ENCODE data around the gene CD7. TPM values are rescaled to one million over a fixed set of nuclear protein-coding genes. Genes with fewer than 3 reads are reported as not detected.
A peak's percentile ranks its signal among the peaks of the same experiment; 100 is the strongest.

CD7 gene
- total and polyA plus RNA-seq, 9 of the 15 experiments (the other 6 are each of a cell fraction or from before 2014, with no cell fraction given) = 0.21 to 0.35 TPM; not detected in 7

- TF ChIP-seq HNRNPH1 (optimal IDR thresholded peaks at IDR 0.05; ENCODE audit: low read depth, low read length) = no peak
- TF ChIP-seq NCOA4 (IDR thresholded peaks at IDR 0.05; ENCODE audit: partially characterized antibody) = no peak
- TF ChIP-seq, protein P1, sequence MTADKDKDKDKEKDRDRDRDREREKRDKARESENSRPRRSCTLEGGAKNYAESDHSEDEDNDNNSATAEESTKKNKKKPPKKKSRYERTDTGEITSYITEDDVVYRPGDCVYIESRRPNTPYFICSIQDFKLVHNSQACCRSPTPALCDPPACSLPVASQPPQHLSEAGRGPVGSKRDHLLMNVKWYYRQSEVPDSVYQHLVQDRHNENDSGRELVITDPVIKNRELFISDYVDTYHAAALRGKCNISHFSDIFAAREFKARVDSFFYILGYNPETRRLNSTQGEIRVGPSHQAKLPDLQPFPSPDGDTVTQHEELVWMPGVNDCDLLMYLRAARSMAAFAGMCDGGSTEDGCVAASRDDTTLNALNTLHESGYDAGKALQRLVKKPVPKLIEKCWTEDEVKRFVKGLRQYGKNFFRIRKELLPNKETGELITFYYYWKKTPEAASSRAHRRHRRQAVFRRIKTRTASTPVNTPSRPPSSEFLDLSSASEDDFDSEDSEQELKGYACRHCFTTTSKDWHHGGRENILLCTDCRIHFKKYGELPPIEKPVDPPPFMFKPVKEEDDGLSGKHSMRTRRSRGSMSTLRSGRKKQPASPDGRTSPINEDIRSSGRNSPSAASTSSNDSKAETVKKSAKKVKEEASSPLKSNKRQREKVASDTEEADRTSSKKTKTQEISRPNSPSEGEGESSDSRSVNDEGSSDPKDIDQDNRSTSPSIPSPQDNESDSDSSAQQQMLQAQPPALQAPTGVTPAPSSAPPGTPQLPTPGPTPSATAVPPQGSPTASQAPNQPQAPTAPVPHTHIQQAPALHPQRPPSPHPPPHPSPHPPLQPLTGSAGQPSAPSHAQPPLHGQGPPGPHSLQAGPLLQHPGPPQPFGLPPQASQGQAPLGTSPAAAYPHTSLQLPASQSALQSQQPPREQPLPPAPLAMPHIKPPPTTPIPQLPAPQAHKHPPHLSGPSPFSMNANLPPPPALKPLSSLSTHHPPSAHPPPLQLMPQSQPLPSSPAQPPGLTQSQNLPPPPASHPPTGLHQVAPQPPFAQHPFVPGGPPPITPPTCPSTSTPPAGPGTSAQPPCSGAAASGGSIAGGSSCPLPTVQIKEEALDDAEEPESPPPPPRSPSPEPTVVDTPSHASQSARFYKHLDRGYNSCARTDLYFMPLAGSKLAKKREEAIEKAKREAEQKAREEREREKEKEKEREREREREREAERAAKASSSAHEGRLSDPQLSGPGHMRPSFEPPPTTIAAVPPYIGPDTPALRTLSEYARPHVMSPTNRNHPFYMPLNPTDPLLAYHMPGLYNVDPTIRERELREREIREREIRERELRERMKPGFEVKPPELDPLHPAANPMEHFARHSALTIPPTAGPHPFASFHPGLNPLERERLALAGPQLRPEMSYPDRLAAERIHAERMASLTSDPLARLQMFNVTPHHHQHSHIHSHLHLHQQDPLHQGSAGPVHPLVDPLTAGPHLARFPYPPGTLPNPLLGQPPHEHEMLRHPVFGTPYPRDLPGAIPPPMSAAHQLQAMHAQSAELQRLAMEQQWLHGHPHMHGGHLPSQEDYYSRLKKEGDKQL (CRISPR knock-in tag; IDR thresholded peaks at IDR 0.05; ENCODE audit: borderline replicate concordance) = no peak
- peak; percentile 73 for TF ChIP-seq ZNF589 (CRISPR knock-in tag; IDR thresholded peaks at IDR 0.05; ENCODE audit: low read depth)
- no peak for TF ChIP-seq SRSF7 (optimal IDR thresholded peaks at IDR 0.05; ENCODE audit: low read depth, low read length)
- no peak for TF ChIP-seq PRPF4 (IDR thresholded peaks at IDR 0.05; ENCODE audit: insufficient read depth, low read depth, low read length, poor library complexity, severe bottlenecking)
- peak; percentile 90 for TF ChIP-seq HDAC3 (IDR thresholded peaks at IDR 0.05; ENCODE audit: borderline replicate concordance, partially characterized antibody)
- peak; percentile 19 for TF ChIP-seq CCNT2 (IDR thresholded peaks at IDR 0.05; ENCODE audit: borderline replicate concordance, extremely low read depth, insufficient read length, low read depth, low read length)
- no peak for TF ChIP-seq RBM34 (IDR thresholded peaks at IDR 0.05; ENCODE audit: borderline replicate concordance, insufficient read depth, low read length)
- no peak for TF ChIP-seq ARHGAP35 (IDR thresholded peaks at IDR 0.05; ENCODE audit: partially characterized antibody)
- TF ChIP-seq, protein P2, sequence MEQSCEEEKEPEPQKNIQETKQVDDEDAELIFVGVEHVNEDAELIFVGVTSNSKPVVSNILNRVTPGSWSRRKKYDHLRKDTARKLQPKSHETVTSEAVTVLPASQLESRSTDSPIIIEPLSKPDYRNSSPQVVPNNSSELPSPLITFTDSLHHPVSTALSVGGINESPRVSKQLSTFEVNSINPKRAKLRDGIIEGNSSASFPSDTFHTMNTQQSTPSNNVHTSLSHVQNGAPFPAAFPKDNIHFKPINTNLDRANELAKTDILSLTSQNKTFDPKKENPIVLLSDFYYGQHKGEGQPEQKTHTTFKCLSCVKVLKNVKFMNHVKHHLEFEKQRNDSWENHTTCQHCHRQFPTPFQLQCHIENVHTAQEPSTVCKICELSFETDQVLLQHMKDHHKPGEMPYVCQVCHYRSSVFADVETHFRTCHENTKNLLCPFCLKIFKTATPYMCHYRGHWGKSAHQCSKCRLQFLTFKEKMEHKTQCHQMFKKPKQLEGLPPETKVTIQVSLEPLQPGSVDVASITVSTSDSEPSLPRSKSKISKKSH (CRISPR knock-in tag; IDR thresholded peaks at IDR 0.05) = no peak
- peak; percentile 77; the same call in 1 of the 2 replicates for TF ChIP-seq ARID4B (CRISPR knock-in tag; IDR thresholded peaks at IDR 0.05)
- no peak for TF ChIP-seq ZFP30 (CRISPR knock-in tag; IDR thresholded peaks at IDR 0.05; ENCODE audit: borderline replicate concordance)
Observed at GRCh38 chr17:82287868-82288801, 29.3 kb downstream of the CD7 start (continued).

All from K562 (cell line).